ENCODE results near the gene TDRD10.

DNA sequence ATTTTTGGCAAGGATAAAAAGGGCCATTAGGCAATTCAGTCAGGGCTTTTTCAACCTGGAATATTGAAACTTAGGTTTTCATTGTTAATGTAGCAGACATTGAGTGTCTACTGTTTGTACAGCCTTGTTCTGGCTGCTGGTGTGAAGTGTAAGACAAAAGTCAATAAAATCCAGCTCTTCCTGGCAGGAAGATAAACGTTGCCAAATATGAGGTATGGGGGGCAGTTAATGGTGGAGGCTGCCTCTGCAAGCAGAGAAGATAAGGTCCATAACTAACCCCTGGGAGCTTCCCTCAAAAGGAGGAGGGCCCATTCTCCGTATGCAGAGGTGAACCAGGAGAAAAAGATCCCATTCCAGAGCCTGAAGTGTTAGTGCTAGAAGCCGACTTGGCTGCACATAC is 19.7 kb downstream of the TDRD10 start:
- TF ChIP-seq, protein P1, sequence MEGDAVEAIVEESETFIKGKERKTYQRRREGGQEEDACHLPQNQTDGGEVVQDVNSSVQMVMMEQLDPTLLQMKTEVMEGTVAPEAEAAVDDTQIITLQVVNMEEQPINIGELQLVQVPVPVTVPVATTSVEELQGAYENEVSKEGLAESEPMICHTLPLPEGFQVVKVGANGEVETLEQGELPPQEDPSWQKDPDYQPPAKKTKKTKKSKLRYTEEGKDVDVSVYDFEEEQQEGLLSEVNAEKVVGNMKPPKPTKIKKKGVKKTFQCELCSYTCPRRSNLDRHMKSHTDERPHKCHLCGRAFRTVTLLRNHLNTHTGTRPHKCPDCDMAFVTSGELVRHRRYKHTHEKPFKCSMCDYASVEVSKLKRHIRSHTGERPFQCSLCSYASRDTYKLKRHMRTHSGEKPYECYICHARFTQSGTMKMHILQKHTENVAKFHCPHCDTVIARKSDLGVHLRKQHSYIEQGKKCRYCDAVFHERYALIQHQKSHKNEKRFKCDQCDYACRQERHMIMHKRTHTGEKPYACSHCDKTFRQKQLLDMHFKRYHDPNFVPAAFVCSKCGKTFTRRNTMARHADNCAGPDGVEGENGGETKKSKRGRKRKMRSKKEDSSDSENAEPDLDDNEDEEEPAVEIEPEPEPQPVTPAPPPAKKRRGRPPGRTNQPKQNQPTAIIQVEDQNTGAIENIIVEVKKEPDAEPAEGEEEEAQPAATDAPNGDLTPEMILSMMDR (conservative IDR thresholded peaks at IDR 0.05) = no peak
- no peak for TF ChIP-seq ZFX (IDR thresholded peaks at IDR 0.05)

Measured in C4-2B (cell line).